ENCODE results near the gene WNT7A.

DNA sequence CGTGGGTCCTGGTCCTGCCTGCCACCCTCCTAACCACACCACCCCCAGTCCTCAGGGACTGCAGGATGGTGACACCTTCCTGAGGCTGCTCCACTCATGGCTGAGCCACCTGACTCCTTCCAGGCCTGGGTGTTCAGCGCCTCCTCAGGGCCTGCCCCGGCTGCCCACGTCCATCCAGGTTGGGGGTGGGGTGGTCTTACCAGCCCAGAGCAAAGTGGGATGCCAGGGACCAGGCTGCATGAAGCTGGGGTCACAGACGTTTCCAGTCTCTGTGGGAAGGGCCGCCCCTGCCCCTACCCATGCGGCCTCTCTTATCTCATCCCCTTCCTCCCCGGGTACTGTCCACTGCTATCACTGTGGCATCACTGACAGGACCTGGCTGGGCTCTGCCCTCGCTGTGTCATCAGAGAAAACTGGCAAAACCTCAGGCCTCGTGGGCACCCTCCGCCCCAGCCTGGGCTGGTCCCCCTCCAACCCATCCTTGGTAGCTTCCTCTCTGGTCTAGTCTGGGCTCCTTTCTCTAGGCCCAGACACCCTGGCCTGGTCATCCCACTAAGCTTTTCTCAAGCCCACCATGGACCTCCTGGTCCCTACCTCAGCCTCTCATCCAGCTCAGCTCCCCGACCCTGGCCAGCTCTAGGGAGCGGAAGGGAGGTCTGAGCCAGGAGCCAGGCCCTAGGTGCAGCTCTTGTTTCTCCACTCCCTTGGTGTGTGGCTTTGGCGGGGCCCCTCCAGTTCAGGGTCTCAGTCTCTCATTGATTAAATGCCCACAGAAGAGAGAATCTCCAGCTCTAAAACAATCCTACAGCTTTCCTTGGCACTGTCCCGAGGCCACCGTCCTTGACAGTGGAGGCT lies 32.9 kb downstream of the WNT7A start:
- no peak for TF ChIP-seq POLR2A (IDR thresholded peaks at IDR 0.05)
- TF ChIP-seq, protein P1, sequence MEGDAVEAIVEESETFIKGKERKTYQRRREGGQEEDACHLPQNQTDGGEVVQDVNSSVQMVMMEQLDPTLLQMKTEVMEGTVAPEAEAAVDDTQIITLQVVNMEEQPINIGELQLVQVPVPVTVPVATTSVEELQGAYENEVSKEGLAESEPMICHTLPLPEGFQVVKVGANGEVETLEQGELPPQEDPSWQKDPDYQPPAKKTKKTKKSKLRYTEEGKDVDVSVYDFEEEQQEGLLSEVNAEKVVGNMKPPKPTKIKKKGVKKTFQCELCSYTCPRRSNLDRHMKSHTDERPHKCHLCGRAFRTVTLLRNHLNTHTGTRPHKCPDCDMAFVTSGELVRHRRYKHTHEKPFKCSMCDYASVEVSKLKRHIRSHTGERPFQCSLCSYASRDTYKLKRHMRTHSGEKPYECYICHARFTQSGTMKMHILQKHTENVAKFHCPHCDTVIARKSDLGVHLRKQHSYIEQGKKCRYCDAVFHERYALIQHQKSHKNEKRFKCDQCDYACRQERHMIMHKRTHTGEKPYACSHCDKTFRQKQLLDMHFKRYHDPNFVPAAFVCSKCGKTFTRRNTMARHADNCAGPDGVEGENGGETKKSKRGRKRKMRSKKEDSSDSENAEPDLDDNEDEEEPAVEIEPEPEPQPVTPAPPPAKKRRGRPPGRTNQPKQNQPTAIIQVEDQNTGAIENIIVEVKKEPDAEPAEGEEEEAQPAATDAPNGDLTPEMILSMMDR (IDR thresholded peaks at IDR 0.05), result no peak
